Fibroblast of peridontal ligament (primary cell): ENCODE results near the gene POLR2L.

Experiments
- DNase-seq: peaks from one replicate; pipeline ENCODE4 v3.0.0-alpha.2; 2010; ENCODE audit errors: extremely low read depth

Gene POLR2L

DNA sequence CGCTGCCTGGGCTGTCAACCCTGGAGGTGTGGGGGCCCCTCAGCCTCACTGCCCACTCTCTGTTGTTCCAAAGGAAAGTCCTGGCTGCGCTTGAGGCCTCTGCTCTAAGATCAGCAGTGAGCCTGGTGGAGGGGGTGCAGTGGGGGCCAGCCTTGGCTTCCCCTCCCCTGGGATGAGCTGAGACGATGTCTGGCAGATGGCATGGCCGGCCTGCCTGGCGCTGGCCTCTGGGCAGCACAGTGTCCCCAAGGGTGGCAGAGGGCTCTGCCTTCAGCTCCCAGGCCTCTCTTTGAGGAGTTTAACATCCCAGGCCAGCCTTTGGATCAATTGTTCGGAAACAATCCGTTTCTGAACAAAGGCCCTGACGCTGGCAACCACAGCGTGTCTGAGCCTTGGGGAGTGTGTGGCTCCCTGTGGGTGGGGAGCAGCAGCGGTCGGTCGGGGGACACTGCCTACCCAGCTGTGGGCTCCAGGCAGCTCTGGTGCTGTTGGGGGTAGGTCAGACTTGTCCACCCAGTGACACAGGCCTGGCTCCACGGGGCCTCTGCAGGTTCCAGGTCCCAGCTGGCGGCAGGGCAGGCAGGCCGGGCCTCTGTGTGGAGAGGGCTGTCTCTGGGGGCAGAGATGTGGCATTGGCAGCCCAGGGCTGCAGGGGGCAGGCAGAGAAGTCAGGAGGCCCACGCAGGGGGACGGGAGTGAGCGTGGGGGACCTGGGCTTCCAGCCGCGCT is 12.4 kb upstream of the POLR2L start:
- DNase-seq, result no peak

GRCh38 chr11:853682-854448 is 11.5 kb upstream of the POLR2L start:
- DNase-seq, result no peak

- no peak for DNase-seq
These were observed 10.4 kb upstream of the POLR2L start for GRCh38 chr11:852762-853161.

DNA sequence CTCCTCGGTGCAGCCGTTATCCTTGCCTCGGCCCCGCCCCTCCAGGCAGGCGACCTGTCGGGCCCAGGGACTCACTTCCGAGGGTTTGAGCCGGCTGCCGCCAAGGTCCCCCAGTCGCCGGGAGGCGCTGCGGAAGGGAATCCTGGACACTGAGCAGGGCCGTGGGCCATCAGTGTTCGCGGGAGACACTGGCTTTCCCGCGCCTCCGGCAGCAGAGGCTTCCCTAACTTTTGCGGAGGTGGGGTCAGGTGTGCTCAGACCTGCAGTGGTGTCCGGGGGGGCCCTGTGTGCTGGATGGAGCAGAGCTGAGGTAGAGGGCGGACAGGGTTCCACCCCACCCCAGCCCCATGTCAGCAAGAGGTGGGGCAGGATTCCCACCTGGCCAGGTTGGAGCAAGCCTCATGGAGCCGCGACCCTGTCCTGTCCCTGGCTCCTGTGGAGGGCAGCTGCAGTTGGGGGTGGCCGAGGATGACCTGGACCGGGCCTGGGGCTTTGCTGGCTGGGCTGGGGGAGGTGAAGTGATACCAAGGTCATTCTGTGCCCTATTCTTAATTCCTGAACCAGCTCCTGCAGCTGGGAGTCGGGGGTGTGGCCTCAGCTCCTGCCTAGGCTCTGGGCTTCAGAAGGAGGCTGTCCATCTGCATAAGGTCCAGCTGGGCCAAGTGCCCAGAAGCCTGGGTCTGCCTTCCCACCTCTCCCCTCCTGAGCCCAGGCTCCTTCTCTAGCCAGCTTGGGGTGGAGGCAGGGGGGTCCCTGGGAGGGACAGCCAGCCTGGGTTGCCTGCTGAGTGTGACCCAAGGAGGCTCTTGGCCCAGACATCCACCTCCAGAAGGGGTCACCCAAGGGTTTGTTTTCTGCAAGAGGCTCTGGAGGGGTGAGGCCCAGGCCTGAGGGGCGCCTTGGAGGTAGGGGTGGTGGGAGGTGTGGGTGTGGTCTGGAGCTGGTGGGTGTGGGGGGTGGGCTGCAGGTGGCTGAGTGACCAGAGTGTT is 8.7 kb upstream of the POLR2L start:
- DNase-seq, result no peak

- no peak for DNase-seq
These were observed 7.8 kb upstream of the POLR2L start for GRCh38 chr11:849951-850774.

- no peak for DNase-seq
These were observed 6.9 kb upstream of the POLR2L start for GRCh38 chr11:849104-849824.

GRCh38 chr11:848380-848931 is 6.1 kb upstream of the POLR2L start:
- no peak for DNase-seq

DNA sequence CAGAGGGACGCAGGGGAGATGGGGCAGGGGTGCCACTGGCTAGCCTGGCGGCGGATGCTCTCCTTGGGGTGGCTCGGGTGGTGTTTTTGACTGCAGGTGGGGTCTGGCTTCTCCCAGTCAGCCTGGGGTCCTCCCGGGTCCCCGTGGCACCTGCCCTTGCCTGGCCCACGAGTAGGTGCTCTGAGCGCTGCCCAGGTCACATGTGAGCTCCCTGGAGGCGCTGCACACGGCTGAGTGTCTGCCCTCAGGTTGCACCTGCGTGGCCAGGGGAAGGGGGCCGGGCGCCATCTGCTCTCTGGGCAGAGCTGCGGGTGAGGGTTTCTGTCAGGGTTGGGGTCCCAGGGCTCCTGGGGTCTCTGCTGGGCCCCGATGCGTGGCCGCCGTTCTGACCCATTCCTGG is 5.5 kb upstream of the POLR2L start:
- no peak for DNase-seq

- no peak for DNase-seq
These were observed 4.3 kb upstream of the POLR2L start for GRCh38 chr11:846496-847098.

GRCh38 chr11:845872-846495 is 3.7 kb upstream of the POLR2L start:
- no peak for DNase-seq

DNA sequence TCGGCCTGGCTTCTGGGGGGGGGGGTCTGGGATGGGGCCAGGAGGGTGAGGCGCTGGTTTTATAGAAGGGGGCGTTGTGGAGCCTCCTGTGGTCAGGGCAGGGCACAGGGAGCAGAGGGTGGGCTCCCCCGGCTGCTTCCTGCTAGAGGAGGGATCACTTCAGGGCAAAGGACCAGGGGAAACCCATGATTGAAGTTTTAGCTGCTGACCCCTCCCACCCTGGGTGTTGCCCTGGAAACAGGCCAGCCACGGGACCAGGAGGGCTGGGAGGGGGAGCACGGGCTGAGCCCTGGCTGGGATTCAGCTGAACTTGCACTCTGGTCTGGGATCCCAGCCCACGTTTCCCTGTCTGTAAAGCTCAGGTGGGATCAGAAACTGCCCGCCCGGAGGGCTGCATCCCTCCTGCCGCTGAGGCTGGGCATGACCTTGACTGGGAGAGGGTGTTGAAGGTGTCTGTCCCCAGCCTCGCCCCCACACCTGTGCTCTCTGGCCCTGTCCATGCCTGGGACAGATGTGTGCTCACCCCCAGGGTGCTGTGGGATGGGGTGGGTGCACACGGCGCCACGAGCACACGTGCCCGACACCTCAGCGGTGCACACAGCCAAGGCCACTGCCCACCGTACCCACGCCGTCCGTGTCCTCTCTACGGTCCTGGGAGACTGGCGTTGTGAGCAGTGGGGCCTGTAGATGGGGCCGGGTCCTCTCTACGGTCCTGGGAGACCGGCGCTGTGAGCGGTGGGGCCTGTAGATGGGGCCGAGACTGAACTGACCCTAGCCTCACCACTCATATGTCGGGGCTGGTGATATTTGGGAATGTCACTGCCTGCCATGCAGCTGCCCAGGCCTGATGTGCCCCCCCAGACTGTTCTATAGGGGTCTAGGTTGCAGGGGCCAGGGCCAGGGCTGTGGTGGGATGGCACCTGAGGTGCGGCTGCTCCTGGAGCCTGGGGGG is 2.6 kb upstream of the POLR2L start:
- DNase-seq, result peak; percentile 97

DNA sequence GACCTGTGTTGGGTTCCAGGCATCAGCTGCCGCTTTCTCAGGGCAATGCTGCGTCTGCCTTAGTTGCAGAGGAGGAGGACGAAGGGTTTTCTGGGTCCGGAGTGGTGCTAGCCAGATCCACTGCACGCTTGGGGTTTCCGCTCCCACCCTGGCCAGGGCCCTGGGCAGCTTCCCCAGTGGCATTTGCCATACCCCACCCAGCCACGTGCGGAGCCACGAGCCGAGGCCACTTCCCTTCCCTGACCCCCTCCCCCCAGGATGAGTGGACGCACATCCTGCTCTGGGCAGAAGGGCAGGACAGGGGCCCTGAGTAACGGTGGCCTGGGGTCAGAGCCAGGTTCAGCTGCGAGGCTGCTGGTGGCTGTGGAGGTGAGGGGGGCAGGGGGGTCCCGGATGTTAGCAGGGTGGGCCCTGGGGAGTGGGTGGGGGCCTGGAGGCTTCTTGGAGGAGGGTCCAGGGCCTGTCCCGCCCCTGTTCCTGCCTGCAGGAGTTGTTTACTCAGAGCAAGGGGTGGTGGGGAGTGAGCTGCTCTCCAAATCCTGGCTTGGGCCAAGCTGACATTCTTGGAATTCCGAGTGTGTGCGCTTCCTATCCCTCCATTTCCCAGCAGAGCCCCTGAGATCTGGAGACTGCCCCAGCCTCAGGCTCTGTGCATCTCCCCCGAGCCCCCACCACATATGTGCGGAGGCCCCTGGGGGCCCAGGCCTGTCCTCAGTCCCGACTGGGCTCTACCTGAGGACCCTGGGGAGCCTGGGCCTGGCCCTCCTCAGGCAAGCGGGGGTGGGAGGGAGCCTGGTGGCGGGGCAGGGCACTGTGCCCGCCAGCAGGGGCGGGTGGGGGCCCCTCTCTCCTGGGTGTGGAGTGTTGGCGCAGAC is 1.7 kb upstream of the POLR2L start:
- peak; percentile 96 for DNase-seq

- no peak for DNase-seq
These were observed 881 bp upstream of the POLR2L start for GRCh38 chr11:843086-843734.

GRCh38 chr11:841981-842369 is 354 bp downstream of the POLR2L start:
- DNase-seq, result no peak

DNA sequence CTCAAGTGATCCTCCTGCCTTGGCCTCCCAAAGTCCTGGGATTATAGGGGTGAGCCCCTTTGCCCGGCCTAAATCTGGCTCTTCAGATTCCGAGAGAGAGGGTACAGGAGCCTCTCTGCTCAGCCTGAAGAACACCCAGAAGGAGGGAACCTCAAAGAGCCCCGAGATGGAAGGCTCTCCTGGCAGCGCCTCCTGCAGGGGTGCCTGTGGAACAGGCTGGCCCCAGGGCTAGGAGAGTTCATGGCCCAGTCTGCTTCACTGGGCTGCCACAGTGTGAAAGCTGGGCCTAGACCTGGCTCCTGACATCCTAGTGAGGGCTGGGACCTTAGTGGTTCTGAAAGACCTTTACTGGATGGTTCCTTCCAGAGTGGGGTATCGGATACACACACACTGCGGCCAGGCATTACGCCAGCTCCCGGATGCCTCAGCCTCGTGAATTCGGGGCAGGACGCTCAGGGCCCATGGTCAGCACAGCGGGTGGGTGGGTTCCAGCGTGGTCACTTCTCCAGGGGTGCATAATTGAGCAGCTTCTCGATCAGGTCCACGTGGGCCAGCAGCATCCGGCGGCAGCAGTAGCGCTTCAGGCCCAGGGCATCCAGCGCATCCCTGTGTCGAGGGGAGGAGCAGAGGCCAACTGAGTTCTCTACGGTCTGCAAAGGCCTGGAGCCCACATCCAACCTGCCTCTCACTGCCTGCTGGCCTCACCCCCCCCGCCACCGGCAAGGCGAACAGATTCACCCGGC is 2.3 kb downstream of the POLR2L start:
- DNase-seq, result no peak

- DNase-seq, result no peak
These were observed 3.1 kb downstream of the POLR2L start for GRCh38 chr11:839280-839623.
